Esophagus squamous epithelium (tissue), 4 donors: Measurements from ENCODE around the gene SUPT3H.

ENCODE experiments used
- POLR2A ChIP-seq, 4 donors: fragments of 450-650 bp; IDR thresholded peaks; one replicate each; pipeline ENCODE4 v1.6.1; 2017; ENCODE audit warnings: antibody characterized with exemption in 4 of 4, mild to moderate bottlenecking in 4 of 4, moderate library complexity in 3 of 4
- TF ChIP-seq, protein P1 (sequence below), 6 experiments: fragments of 450-650 bp in 4 of 6; fragments of 200-600 bp in 2 of 6; sonication (generic) in 2 of 6; IDR thresholded peaks; one replicate each; pipeline ENCODE4 v1.5.1; 2016 to 2019; ENCODE audit warnings: antibody characterized with exemption in 6 of 6, mild to moderate bottlenecking in 4 of 6, moderate library complexity in 4 of 6

DNA sequence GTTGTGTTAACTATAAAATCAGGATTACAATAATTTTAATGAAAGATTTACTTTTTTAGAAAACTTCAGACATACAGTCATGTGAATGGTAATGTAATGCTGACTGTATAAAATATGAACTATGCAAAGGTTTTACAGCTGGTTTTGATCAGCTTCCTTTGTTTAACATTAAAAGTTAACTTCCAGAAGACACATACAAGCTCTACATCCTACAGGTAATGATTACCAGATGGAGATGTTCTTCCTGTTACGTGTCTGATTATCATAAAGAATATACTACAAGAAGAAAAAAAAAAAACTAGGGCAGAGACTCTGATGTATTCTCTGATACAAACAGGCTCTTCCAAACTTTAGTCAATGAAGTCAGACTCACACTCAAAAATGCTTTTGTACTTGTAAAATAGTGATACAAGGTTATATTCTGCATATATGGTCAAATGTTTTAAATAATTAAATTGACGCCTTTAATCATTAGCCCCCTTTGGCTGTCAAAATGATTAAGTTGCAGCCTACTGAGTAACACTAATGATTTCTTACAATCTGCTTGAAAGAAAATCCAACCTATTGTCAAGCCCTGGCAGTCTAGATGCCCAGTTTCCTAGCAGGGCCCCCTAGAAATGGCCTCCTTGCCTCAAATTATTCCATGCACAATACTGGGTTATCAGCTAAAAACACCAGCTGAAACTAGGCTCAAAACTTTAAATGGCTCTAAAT is 301.4 kb downstream of the SUPT3H start:
- TF ChIP-seq, protein P1, sequence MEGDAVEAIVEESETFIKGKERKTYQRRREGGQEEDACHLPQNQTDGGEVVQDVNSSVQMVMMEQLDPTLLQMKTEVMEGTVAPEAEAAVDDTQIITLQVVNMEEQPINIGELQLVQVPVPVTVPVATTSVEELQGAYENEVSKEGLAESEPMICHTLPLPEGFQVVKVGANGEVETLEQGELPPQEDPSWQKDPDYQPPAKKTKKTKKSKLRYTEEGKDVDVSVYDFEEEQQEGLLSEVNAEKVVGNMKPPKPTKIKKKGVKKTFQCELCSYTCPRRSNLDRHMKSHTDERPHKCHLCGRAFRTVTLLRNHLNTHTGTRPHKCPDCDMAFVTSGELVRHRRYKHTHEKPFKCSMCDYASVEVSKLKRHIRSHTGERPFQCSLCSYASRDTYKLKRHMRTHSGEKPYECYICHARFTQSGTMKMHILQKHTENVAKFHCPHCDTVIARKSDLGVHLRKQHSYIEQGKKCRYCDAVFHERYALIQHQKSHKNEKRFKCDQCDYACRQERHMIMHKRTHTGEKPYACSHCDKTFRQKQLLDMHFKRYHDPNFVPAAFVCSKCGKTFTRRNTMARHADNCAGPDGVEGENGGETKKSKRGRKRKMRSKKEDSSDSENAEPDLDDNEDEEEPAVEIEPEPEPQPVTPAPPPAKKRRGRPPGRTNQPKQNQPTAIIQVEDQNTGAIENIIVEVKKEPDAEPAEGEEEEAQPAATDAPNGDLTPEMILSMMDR (IDR thresholded peaks at IDR 0.05): no peak
- no peak for TF ChIP-seq POLR2A (IDR thresholded peaks at IDR 0.05)
